ENCODE data around the gene TAS2R46. TPM values are rescaled to one million over a fixed set of nuclear protein-coding genes. Genes with fewer than 3 reads are reported as not detected.

Gene TAS2R46
- total and polyA plus RNA-seq, 2 of the 13 experiments (the other 11 are each of a cell fraction or from before 2014, with no cell fraction given), result 0.16 to 3.5 TPM

- TF ChIP-seq ZNF512B (CRISPR knock-in tag; IDR thresholded peaks at IDR 0.05; ENCODE audit: borderline replicate concordance) (0 out of 2 replicates have a peak, but pooled peaks have one; percentile 49), NR2F2 (IDR thresholded peaks at IDR 0.05; ENCODE audit: borderline replicate concordance, low read depth) (peak; percentile 82), ZNF564 (CRISPR knock-in tag; IDR thresholded peaks at IDR 0.05) (0 out of 2 replicates have a peak, but pooled peaks have one; percentile 64), FOXA1 (IDR thresholded peaks at IDR 0.05) (no peak), FOXA1 (CRISPR knock-in tag; IDR thresholded peaks at IDR 0.05) (peak; percentile 57; the same call in 1 of the 2 replicates), FOXA3 (CRISPR knock-in tag; IDR thresholded peaks at IDR 0.05) (peak; percentile 89), MED1 (CRISPR knock-in tag; IDR thresholded peaks at IDR 0.05) (peak; percentile 94), HMG20A (CRISPR knock-in tag; IDR thresholded peaks at IDR 0.05; ENCODE audit: borderline replicate concordance) (peak; percentile 67; the same call in 1 of the 2 replicates), ZKSCAN1 (IDR thresholded peaks at IDR 0.05; ENCODE audit: low read length) (no peak), ZNF281 (CRISPR knock-in tag; IDR thresholded peaks at IDR 0.05; ENCODE audit: borderline replicate concordance) (peak; percentile 35; the same call in 1 of the 2 replicates), JUNB (CRISPR knock-in tag; IDR thresholded peaks at IDR 0.05; ENCODE audit: borderline replicate concordance) (no peak), POGZ (CRISPR knock-in tag; IDR thresholded peaks at IDR 0.05) (peak; percentile 96), HNF1A (IDR thresholded peaks at IDR 0.05; ENCODE audit: low read depth) (peak; percentile 51), HNF1A (CRISPR knock-in tag; IDR thresholded peaks at IDR 0.05; ENCODE audit: borderline replicate concordance) (no peak), ARID5B (CRISPR knock-in tag; IDR thresholded peaks at IDR 0.05) (peak; percentile 97), GFI1 (CRISPR knock-in tag; IDR thresholded peaks at IDR 0.05; ENCODE audit: borderline replicate concordance) (no peak)
These were observed 46.2 kb downstream of the TAS2R46 start (continued) for GRCh38 chr12:11015775-11016430.

Measured in HepG2 (cell line).